HepG2 (cell line): ENCODE data around the gene EIF1. TPM values are rescaled to one million over a fixed set of nuclear protein-coding genes. Genes with fewer than 3 reads are reported as not detected.

ENCODE experiments used
- DPF2 ChIP-seq: sonication (generic); formaldehyde crosslinking; IDR thresholded peaks from 2 replicates; pipeline ENCODE4 v1.4.0; 2020; ENCODE audit warnings: mild to moderate bottlenecking, low read depth, missing genetic modification reagents, borderline replicate concordance
- ISL2 ChIP-seq: sonication (generic); formaldehyde crosslinking; IDR thresholded peaks from 2 replicates; pipeline ENCODE4 v1.5.0; 2020; ENCODE audit warnings: missing genetic modification reagents
- MED8 ChIP-seq: sonication (generic); formaldehyde crosslinking; IDR thresholded peaks from 2 replicates; pipeline ENCODE4 v1.8.1; 2023; ENCODE audit warnings: mild to moderate bottlenecking, missing genetic modification reagents; ENCODE audit not compliant: insufficient replicate concordance
- PRPF4 ChIP-seq: fragments of 200-400 bp; formaldehyde crosslinking; IDR thresholded peaks from 2 replicates; pipeline ENCODE4 v1.6.1; 2016; ENCODE audit warnings: low read length, low read depth; ENCODE audit not compliant: poor library complexity, severe bottlenecking
- SIX4 ChIP-seq: sonication (generic); formaldehyde crosslinking; IDR thresholded peaks from 2 replicates; pipeline ENCODE4 v1.4.0; 2020; ENCODE audit warnings: missing genetic modification reagents
- TEAD2 ChIP-seq: sonication (generic); formaldehyde crosslinking; IDR thresholded peaks from 2 replicates; pipeline ENCODE4 v1.9.0; 2021; ENCODE audit warnings: missing genetic modification reagents
- U2AF2 ChIP-seq: fragments of 200-400 bp; formaldehyde crosslinking; IDR thresholded peaks from 2 replicates; pipeline ENCODE4 v1.6.1; 2017; ENCODE audit warnings: low read depth, mild to moderate bottlenecking, low read length
- ZKSCAN5 ChIP-seq: sonication (generic); formaldehyde crosslinking; IDR thresholded peaks from 2 replicates; pipeline ENCODE4 v1.5.1; 2020; ENCODE audit warnings: mild to moderate bottlenecking, missing genetic modification reagents
- ZNF143 ChIP-seq: sonication (generic); formaldehyde crosslinking; IDR thresholded peaks from 2 replicates; pipeline ENCODE4 v1.4.0; 2020; ENCODE audit warnings: missing genetic modification reagents
- ZNF180 ChIP-seq: sonication (generic); formaldehyde crosslinking; IDR thresholded peaks from 2 replicates; pipeline ENCODE4 v1.4.0; 2020; ENCODE audit warnings: low read depth, missing genetic modification reagents, borderline replicate concordance
- ZNF337 ChIP-seq: sonication (generic); formaldehyde crosslinking; IDR thresholded peaks from 2 replicates; pipeline ENCODE4 v1.5.1; 2020; ENCODE audit warnings: missing genetic modification reagents, low read depth, mild to moderate bottlenecking, borderline replicate concordance
- ZNF550 ChIP-seq: sonication (generic); formaldehyde crosslinking; IDR thresholded peaks from 2 replicates; pipeline ENCODE4 v1.4.0; 2020; ENCODE audit warnings: mild to moderate bottlenecking, missing genetic modification reagents, borderline replicate concordance
- ZNF556 ChIP-seq: sonication (generic); formaldehyde crosslinking; IDR thresholded peaks from 2 replicates; pipeline ENCODE4 v1.4.0; 2020; ENCODE audit warnings: mild to moderate bottlenecking, missing genetic modification reagents, borderline replicate concordance
- ZNF709 ChIP-seq: sonication (generic); formaldehyde crosslinking; IDR thresholded peaks from 2 replicates; pipeline ENCODE4 v1.5.0; 2020; ENCODE audit warnings: mild to moderate bottlenecking, missing genetic modification reagents
- polyA plus RNA-seq, 8 experiments: library from polyadenylated mRNA; depleted of rRNA in 3 of 8; stranded (reverse) in 7 of 8; unstranded in 1 of 8; fragments of >200 nt; fragmentation: Illumina TruSeq in 4 of 8; extraction: Trizol in 4 of 8; gene quantifications; 2 replicates each; pipeline versions ENCODE4 v1.2.1 to v1.2.3, GENCODE V29; 2011 to 2016; ENCODE audit warnings: low read depth in 4 of 8, missing spikeins in 1 of 8, mixed read lengths in 1 of 8; ENCODE audit not compliant: insufficient read depth in 1 of 8
- total RNA-seq, 5 experiments: library from RNA; depleted of rRNA; stranded (reverse); fragments of >200 nt; fragmentation: Illumina TruSeq; extraction: Trizol; gene quantifications; 2 replicates each; pipeline ENCODE4 v1.2.3, GENCODE V29; 2016; ENCODE audit warnings: low read depth in 1 of 5
- TF ChIP-seq, protein P1 (sequence below): sonication (generic); formaldehyde crosslinking; IDR thresholded peaks from 2 replicates; pipeline ENCODE4 v1.5.1; 2020; ENCODE audit warnings: missing genetic modification reagents, mild to moderate bottlenecking, borderline replicate concordance
- TF ChIP-seq, protein P2 (sequence below): sonication (generic); formaldehyde crosslinking; IDR thresholded peaks from 2 replicates; pipeline ENCODE4 v1.8.1; 2022; ENCODE audit warnings: mild to moderate bottlenecking, missing genetic modification reagents
- TF ChIP-seq, protein P3 (sequence below): sonication (generic); formaldehyde crosslinking; conservative IDR thresholded peaks from 2 replicates; pipeline ENCODE4 v1.8.0; 2022; ENCODE audit warnings: missing genetic modification reagents
- TF ChIP-seq, protein P4 (sequence below): sonication (generic); formaldehyde crosslinking; IDR thresholded peaks from 2 replicates; pipeline ENCODE4 v1.4.0; 2020; ENCODE audit warnings: missing genetic modification reagents
- TF ChIP-seq, protein P5 (sequence below): sonication (generic); formaldehyde crosslinking; IDR thresholded peaks from 2 replicates; pipeline ENCODE4 v1.8.0; 2022; ENCODE audit warnings: mild to moderate bottlenecking, missing genetic modification reagents, moderate library complexity
- TF ChIP-seq, protein P6 (sequence below): fragments of 450-650 bp; IDR thresholded peaks from 2 replicates; pipeline ENCODE4 v1.6.1; 2016

The EIF1 gene
- total and polyA plus RNA-seq, 2 of the 13 experiments (the other 11 are each of a cell fraction or from before 2014, with no cell fraction given) = 147 to 517 TPM

DNA sequence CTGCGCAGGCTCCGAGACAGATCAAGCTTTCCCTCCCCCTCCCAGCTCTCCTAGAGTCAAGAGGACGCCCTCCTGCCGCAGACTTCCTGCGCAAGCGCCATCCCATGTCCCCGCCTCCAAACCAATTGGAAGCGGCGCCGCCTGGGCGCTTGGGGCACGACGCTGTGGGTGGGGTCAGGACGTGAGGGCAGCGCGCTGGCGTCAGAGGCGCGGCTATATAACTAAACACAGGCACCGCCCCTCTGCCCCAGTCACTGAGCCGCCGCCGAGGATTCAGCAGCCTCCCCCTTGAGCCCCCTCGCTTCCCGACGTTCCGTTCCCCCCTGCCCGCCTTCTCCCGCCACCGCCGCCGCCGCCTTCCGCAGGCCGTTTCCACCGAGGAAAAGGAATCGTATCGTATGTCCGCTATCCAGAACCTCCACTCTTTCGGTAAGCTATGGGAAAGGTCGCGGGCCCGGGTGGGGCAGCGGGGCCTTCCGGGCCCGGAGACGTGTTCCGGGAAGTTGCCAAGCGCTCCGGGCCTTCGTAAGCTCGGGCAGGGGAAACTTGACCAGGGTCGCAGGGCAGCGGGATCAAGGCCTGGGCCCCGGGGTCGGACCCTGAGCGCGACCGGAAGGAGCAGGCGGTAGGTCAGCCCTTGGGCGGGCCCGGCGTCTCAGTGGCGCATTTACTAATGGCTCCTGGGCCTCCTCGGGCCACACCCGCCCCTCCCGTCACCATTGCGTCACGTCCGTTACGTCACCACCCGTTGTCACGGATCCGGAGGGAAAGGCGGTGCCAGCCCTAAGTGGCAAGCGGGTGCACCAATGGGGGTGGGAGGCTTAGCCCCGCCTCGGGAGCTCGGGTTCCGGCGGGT lies at the start of gene EIF1 (continued):
- TF ChIP-seq, protein P1, sequence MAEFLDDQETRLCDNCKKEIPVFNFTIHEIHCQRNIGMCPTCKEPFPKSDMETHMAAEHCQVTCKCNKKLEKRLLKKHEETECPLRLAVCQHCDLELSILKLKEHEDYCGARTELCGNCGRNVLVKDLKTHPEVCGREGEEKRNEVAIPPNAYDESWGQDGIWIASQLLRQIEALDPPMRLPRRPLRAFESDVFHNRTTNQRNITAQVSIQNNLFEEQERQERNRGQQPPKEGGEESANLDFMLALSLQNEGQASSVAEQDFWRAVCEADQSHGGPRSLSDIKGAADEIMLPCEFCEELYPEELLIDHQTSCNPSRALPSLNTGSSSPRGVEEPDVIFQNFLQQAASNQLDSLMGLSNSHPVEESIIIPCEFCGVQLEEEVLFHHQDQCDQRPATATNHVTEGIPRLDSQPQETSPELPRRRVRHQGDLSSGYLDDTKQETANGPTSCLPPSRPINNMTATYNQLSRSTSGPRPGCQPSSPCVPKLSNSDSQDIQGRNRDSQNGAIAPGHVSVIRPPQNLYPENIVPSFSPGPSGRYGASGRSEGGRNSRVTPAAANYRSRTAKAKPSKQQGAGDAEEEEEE (CRISPR knock-in tag) = peak; percentile 12; the same call in 1 of the 2 replicates
- no peak for TF ChIP-seq PRPF4
- TF ChIP-seq MED8 (CRISPR knock-in tag) = peak; percentile 83
- 0 out of 2 replicates have a peak, but pooled peaks have one; percentile 56 for TF ChIP-seq ZNF550 (CRISPR knock-in tag)
- peak; percentile 74; the same call in 1 of the 2 replicates for TF ChIP-seq ZKSCAN5 (CRISPR knock-in tag)
- TF ChIP-seq SIX4 (CRISPR knock-in tag) = no peak; the same call in 1 of the 2 replicates
- TF ChIP-seq ZNF556 (CRISPR knock-in tag) = peak; percentile 95
- TF ChIP-seq ZNF180 (CRISPR knock-in tag) = peak; percentile 24; the same call in 1 of the 2 replicates
- TF ChIP-seq, protein P2, sequence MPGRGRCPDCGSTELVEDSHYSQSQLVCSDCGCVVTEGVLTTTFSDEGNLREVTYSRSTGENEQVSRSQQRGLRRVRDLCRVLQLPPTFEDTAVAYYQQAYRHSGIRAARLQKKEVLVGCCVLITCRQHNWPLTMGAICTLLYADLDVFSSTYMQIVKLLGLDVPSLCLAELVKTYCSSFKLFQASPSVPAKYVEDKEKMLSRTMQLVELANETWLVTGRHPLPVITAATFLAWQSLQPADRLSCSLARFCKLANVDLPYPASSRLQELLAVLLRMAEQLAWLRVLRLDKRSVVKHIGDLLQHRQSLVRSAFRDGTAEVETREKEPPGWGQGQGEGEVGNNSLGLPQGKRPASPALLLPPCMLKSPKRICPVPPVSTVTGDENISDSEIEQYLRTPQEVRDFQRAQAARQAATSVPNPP (CRISPR knock-in tag) = no peak
- TF ChIP-seq, protein P3, sequence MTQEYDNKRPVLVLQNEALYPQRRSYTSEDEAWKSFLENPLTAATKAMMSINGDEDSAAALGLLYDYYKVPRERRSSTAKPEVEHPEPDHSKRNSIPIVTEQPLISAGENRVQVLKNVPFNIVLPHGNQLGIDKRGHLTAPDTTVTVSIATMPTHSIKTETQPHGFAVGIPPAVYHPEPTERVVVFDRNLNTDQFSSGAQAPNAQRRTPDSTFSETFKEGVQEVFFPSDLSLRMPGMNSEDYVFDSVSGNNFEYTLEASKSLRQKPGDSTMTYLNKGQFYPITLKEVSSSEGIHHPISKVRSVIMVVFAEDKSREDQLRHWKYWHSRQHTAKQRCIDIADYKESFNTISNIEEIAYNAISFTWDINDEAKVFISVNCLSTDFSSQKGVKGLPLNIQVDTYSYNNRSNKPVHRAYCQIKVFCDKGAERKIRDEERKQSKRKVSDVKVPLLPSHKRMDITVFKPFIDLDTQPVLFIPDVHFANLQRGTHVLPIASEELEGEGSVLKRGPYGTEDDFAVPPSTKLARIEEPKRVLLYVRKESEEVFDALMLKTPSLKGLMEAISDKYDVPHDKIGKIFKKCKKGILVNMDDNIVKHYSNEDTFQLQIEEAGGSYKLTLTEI (CRISPR knock-in tag) = no peak
- peak; percentile 93; the same call in 1 of the 2 replicates for TF ChIP-seq ZNF709 (CRISPR knock-in tag)
- no peak for TF ChIP-seq TEAD2 (CRISPR knock-in tag)
- TF ChIP-seq ISL2 = 0 out of 2 replicates have a peak, but pooled peaks have one; percentile 49
- peak; percentile 38; the same call in 1 of the 2 replicates for TF ChIP-seq U2AF2
- TF ChIP-seq, protein P4, sequence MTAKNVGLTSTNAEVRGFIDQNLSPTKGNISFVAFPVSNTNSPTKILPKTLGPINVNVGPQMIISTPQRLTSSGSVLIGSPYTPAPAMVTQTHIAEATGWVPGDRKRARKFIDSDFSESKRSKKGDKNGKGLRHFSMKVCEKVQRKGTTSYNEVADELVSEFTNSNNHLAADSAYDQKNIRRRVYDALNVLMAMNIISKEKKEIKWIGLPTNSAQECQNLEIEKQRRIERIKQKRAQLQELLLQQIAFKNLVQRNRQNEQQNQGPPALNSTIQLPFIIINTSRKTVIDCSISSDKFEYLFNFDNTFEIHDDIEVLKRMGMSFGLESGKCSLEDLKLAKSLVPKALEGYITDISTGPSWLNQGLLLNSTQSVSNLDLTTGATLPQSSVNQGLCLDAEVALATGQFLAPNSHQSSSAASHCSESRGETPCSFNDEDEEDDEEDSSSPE = peak; percentile 84
- peak; percentile 91 for TF ChIP-seq ZNF337
- peak; percentile 53 for TF ChIP-seq ZNF143 (CRISPR knock-in tag)
- TF ChIP-seq DPF2 (CRISPR knock-in tag) = peak; percentile 66; the same call in 1 of the 2 replicates
- TF ChIP-seq, protein P5, sequence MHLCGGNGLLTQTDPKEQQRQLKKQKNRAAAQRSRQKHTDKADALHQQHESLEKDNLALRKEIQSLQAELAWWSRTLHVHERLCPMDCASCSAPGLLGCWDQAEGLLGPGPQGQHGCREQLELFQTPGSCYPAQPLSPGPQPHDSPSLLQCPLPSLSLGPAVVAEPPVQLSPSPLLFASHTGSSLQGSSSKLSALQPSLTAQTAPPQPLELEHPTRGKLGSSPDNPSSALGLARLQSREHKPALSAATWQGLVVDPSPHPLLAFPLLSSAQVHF (CRISPR knock-in tag) = 0 out of 2 replicates have a peak, but pooled peaks have one; percentile 14
- TF ChIP-seq, protein P6, sequence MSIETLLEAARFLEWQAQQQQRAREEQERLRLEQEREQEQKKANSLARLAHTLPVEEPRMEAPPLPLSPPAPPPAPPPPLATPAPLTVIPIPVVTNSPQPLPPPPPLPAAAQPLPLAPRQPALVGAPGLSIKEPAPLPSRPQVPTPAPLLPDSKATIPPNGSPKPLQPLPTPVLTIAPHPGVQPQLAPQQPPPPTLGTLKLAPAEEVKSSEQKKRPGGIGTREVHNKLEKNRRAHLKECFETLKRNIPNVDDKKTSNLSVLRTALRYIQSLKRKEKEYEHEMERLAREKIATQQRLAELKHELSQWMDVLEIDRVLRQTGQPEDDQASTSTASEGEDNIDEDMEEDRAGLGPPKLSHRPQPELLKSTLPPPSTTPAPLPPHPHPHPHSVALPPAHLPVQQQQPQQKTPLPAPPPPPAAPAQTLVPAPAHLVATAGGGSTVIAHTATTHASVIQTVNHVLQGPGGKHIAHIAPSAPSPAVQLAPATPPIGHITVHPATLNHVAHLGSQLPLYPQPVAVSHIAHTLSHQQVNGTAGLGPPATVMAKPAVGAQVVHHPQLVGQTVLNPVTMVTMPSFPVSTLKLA = peak; percentile 67
